GM12865 (cell line): ENCODE data around the gene C10orf143.
"Not testable (repeated sequence)": the region's sequence is repeated elsewhere in the genome, so short reads cannot be mapped to it uniquely, and the experiment has no call there.

Experiments used
- DNase-seq: peaks from one replicate; pipeline ENCODE4 v3.0.0; 2010; ENCODE audit warnings: low read depth
- H3K4me3 ChIP-seq: 2 replicates; pipeline ENCODE4 v1.5.1; 2011; ENCODE audit warnings: mild to moderate bottlenecking, low read depth, low read length, control low read depth
- TF ChIP-seq, protein P1 (sequence below): IDR thresholded peaks from 2 replicates; pipeline ENCODE4 v1.5.1; 2011; ENCODE audit warnings: low read length, control low read depth, low read depth, inconsistent platforms; ENCODE audit not compliant: insufficient read depth; ENCODE audit errors: missing control alignments

Gene C10orf143

DNA sequence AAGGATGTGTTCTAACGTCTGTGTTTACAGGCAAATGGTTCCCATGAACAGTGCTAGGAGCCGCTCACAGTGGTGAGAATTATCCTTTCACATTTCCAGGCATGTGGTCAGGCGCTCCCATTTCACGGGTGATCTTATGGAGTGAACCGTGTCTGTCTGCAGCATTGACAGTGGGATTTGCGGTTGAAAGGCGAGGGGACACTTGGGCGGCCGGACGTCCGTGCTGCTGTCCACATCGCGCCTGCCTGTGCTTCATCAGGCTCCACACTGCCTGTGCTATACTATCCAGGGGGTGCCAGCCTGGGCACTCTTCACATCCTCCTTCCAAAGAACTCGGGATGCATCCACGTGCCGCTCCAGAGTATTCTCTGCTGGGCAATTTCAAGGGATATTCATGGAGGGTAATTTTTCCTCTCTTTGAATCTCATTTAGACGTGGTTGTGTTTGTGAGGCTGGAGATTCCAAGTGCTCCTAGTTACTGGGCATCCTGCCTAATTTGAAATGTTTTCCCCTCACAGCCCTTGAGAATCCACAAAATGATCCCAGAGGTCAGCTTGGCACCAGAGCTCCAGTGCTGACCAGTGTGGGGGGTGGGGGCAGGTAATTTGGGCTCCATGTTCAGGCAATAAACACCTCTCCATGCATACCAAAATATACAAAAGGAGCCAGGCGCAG, 84.7 kb downstream of the C10orf143 start:
- TF ChIP-seq, protein P1, sequence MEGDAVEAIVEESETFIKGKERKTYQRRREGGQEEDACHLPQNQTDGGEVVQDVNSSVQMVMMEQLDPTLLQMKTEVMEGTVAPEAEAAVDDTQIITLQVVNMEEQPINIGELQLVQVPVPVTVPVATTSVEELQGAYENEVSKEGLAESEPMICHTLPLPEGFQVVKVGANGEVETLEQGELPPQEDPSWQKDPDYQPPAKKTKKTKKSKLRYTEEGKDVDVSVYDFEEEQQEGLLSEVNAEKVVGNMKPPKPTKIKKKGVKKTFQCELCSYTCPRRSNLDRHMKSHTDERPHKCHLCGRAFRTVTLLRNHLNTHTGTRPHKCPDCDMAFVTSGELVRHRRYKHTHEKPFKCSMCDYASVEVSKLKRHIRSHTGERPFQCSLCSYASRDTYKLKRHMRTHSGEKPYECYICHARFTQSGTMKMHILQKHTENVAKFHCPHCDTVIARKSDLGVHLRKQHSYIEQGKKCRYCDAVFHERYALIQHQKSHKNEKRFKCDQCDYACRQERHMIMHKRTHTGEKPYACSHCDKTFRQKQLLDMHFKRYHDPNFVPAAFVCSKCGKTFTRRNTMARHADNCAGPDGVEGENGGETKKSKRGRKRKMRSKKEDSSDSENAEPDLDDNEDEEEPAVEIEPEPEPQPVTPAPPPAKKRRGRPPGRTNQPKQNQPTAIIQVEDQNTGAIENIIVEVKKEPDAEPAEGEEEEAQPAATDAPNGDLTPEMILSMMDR: no peak
- no peak for DNase-seq
- no peak overlapping the region for H3K4me3 ChIP-seq

DNA sequence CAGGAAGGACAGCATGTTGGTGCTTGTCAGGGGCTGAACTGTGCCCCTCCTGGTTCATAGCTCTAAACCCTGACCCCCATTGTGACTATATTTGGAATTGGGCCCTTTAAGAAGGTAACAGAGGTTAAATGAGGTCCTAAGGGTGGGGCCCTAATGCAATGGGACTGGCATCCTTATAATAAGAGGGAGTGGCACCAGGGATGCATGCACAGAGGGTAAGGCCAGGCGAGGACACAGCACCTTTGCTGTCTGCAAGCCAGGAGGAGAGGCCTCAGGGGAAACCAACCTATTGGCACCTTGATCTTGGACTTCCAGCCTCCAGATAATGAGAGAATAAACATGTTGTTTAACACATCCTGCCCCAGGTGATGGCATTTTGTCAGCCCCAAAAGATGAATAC, 85.3 kb downstream of the C10orf143 start:
- no peak for DNase-seq
- H3K4me3 ChIP-seq: no peak overlapping the region
- TF ChIP-seq, protein P1: no peak

DNA sequence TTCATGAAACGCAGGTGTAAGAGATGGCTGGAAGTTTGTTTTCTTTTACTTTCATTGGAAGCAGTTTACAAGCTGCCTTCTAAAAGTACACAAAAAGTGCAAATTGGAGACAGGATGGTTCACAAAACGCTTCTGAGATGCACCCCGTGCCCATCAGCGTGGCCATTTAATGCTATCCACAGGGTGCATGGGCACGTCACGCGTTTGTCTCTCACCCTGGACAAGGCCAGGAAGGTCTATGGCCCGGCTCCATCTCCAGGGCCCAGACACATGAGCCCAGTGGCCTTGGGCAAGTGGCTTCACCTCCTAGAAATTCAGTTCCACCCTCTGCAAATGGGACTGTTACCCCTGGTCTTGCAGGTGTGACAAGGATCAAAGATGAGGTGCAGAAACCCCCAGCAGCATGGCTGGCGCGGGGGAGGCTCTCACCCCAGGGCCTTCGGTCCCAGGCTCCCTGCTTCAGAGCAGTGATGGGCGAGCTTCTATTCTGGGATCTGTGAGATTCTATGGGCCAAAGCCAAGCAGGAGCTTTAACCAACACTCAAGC, 85.8 kb downstream of the C10orf143 start:
- no peak for DNase-seq
- H3K4me3 ChIP-seq: no peak overlapping the region
- TF ChIP-seq, protein P1: no peak

DNA sequence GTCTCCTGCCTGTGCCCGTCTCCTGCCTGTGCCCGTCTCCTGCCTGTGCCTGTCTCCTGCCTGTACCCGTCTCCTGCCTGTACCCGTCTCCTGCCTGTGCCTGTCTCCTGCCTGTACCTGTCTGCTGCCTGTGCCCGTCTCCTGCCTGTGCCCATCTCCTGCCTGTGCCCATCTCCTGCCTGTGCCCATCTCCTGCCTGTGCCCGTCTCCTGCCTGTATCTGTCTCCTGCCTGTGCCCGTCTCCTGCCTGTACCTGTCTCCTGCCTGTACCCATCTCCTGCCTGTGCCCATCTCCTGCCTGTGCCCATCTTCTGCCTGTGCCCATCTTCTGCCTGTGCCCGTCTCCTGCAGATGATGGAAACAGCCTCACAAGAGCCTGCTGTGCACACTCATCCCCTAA, 86.3 kb downstream of the C10orf143 start:
- DNase-seq, H3K4me3 ChIP-seq: not testable (repeated sequence)

DNA sequence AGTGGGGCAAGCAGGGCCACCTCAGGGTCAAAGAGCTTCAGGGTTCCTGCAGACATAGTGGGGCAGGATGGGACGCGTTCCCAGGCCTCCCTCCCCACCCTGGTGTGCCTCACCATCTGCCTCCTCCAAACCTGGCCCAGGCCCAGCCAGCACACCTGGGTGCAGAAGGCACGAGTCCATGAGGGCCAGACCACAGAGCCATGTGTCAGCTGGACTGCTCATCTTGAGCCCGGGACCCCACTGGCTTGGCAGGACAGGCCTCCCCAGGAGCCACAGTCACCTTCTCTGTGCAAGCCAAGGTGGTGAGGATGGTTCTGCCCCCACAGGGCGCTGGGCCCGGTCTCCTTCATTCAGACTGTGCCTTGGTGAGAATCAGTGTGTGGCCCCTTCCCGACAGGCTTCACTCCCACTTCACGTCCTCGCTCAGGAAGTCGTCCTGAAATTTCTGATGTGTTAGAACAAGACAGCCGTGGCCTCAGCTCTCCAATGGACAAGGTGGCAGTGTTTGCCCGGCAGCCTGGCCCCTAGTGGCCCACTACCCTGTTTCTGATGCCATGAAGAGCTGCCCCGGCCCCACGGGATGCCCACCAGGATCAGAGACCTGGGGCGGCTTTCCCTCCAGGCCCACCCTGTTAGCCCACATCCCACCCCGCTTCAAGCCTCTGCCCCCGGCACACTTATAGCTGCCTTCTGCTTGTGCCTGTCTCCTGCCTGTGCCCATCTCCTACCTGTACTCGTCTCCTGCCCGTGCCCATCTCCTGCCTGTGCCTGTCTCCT, 87.0 kb downstream of the C10orf143 start:
- TF ChIP-seq, protein P1: no peak
- no peak for DNase-seq
- H3K4me3 ChIP-seq: no peak overlapping the region

DNA sequence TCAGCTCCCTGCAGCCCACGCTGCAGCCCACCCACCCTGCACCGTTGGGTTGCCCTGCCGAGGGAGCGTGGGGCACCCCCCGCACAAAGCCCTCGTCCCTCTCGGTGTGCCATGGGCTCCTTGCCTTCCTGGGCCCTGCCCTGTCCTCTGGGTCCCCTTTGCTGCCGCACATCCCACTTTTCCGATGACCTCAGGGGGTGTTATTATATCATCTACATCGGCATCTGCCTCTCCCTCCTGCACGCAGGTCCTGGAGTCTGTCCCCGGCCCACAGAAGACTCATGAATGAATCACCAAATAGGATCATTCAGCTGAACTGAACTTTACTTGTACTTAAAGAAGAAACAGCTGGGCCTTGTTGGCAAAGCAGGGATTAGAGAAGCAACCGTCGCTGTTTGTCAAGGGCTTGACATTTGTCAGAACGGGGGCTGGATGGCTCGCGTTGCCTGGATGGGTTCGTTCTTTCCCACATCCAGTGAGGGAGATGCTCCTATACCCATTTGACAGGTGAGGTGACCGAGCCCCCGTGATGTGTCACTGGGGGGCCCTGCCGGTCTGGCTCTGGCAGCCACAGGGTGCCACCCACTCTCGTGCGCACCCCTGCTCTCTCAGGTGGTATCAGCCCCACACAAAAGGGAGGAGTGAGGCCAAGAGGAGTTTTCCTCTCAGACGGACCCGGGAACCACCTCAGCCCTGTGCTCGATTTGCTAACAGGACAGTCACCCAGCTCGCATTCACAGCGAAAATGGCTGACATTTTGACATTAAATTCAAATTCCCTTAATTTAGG, 87.9 kb downstream of the C10orf143 start:
- DNase-seq: no peak
- H3K4me3 ChIP-seq: no peak overlapping the region
- TF ChIP-seq, protein P1: no peak

DNA sequence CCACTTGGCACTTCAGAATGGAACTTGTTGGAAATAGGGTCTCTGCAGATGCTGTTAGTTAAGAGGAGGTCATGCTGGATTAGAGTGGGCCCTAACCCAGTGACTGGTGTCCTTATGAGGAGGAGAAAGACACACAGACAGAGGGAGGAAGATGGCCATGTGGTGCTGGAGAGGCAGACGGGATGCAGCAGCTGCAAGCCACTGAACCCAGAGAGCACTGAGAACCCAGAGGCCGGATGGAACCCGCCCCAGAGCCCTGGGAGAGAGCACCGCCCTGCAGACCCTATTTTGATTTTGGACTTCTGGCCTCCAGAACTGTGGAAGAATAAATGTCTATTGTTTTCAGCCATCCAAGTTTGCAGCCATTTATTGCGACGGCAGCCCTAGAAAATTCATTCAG, 88.5 kb downstream of the C10orf143 start:
- DNase-seq: no peak
- TF ChIP-seq, protein P1: no peak
- no peak overlapping the region for H3K4me3 ChIP-seq
